SK-N-SH (cell line): Measurements from ENCODE around the gene TGFA.

ENCODE experiments used
- CTCF ChIP-seq: fragments of 200-600 bp; sonication (generic); IDR thresholded peaks from 2 replicates; pipeline ENCODE4 v1.6.1; 2017; ENCODE audit warnings: antibody characterized with exemption, mild to moderate bottlenecking, moderate library complexity
- FOXM1 ChIP-seq: IDR thresholded peaks from 2 replicates; pipeline ENCODE4 v1.4.0; 2012; ENCODE audit warnings: low read depth, mild to moderate bottlenecking
- POLR2AphosphoS5 ChIP-seq: IDR thresholded peaks from 2 replicates; pipeline ENCODE4 v1.6.1; 2012; ENCODE audit warnings: low read depth, low read length
- TAF1 ChIP-seq: IDR thresholded peaks from 2 replicates; pipeline ENCODE4 v1.6.1; 2012; ENCODE audit warnings: low read depth, mild to moderate bottlenecking, low read length, moderate library complexity, borderline replicate concordance

- no peak for TF ChIP-seq FOXM1
- TF ChIP-seq CTCF = no peak
- no peak for TF ChIP-seq POLR2AphosphoS5
- no peak for TF ChIP-seq TAF1
Measured at GRCh38 chr2:70551167-70551566, 2.5 kb downstream of the TGFA start.
